Chondrocyte (in vitro differentiated cells): ENCODE data around the gene SARM1. TPM values are rescaled to one million over a fixed set of nuclear protein-coding genes. Genes with fewer than 3 reads are reported as not detected.

Experiments used
- DNase-seq: peaks from one replicate; pipeline ENCODE4 v3.0.0; 2021; ENCODE audit warnings: mixed read lengths, low spot score
- H3K27ac Mint-ChIP-seq: one replicate; pipeline ENCODE4 v1.8.0; 2021; ENCODE audit warnings: mild to moderate bottlenecking, moderate library complexity, mixed read lengths; ENCODE audit not compliant: unreplicated experiment
- H3K27me3 Mint-ChIP-seq: 2 replicates; pipeline ENCODE4 v1.8.0; 2021; ENCODE audit warnings: low read depth, mixed read lengths
- H3K36me3 Mint-ChIP-seq: 2 replicates; pipeline ENCODE4 v1.8.0; 2021; ENCODE audit warnings: low read depth, mixed read lengths
- H3K4me1 Mint-ChIP-seq: 2 replicates; pipeline ENCODE4 v1.8.0; 2021; ENCODE audit warnings: low read depth, mild to moderate bottlenecking, mixed read lengths
- H3K4me3 Mint-ChIP-seq: one replicate; pipeline ENCODE4 v1.8.0; 2021; ENCODE audit warnings: mild to moderate bottlenecking, moderate library complexity, mixed read lengths; ENCODE audit not compliant: unreplicated experiment
- H3K9me3 Mint-ChIP-seq: 2 replicates; pipeline ENCODE4 v1.8.0; 2021; ENCODE audit warnings: low read depth, mixed read lengths
- CTCF ChIP-seq: fragments of 200-600 bp; sonication (generic); IDR thresholded peaks from 2 replicates; pipeline ENCODE4 v1.5.0; 2021; ENCODE audit warnings: antibody characterized with exemption, mild to moderate bottlenecking, moderate library complexity
- total RNA-seq: library from RNA; stranded (reverse); gene quantifications from 3 replicates; pipeline ENCODE4 v1.2.1, GENCODE V29; 2021

Gene SARM1
- total RNA-seq, 1 donor from 2014 or later, result 24.1 TPM

GRCh38 chr17:28395968-28396367, 24.5 kb downstream of the SARM1 start:
- Mint-ChIP-seq H3K36me3 (peaks cover 10% of the 10 kb centered on the region), H3K4me3 (no peak overlapping the region), H3K27me3 (no peaks in the 10 kb centered on the region), H3K27ac (no peak overlapping the region), H3K4me1 (peaks cover 2% of the 10 kb centered on the region), H3K9me3 (no peaks in the 10 kb centered on the region)
- peak; percentile 57 for DNase-seq
- TF ChIP-seq CTCF, result no peak

- H3K9me3 Mint-ChIP-seq, result no peaks in the 10 kb centered on the region
- no peaks in the 10 kb centered on the region for H3K27me3 Mint-ChIP-seq
- peak; percentile 50 for DNase-seq
- H3K4me3 Mint-ChIP-seq, result no peak overlapping the region
- no peak overlapping the region for H3K27ac Mint-ChIP-seq
- peaks cover 5% of the 10 kb centered on the region for H3K36me3 Mint-ChIP-seq
- H3K4me1 Mint-ChIP-seq, result peaks cover 2% of the 10 kb centered on the region
- TF ChIP-seq CTCF, result no peak
Measured at GRCh38 chr17:28396635-28397239, 25.2 kb downstream of the SARM1 start.

- Mint-ChIP-seq H3K27me3 (no peaks in the 10 kb centered on the region), H3K36me3 (peaks cover 5% of the 10 kb centered on the region), H3K9me3 (no peaks in the 10 kb centered on the region), H3K4me1 (peaks cover 2% of the 10 kb centered on the region), H3K27ac (no peak overlapping the region), H3K4me3 (no peak overlapping the region)
- DNase-seq, result no peak
- TF ChIP-seq CTCF, result no peak
Measured at GRCh38 chr17:28397275-28397674, 25.8 kb downstream of the SARM1 start.

- H3K27me3 Mint-ChIP-seq, result no peaks in the 10 kb centered on the region
- H3K27ac Mint-ChIP-seq, result peak overlapping the region; percentile 57
- H3K4me1 Mint-ChIP-seq, result peaks cover 2% of the 10 kb centered on the region
- H3K4me3 Mint-ChIP-seq, result no peak overlapping the region
- H3K9me3 Mint-ChIP-seq, result no peaks in the 10 kb centered on the region
- H3K36me3 Mint-ChIP-seq, result peaks cover 3% of the 10 kb centered on the region
- peak; percentile 59 for DNase-seq
- no peak for TF ChIP-seq CTCF
Measured at GRCh38 chr17:28397687-28398279, 26.3 kb downstream of the SARM1 start.

GRCh38 chr17:28398280-28398981, 26.9 kb downstream of the SARM1 start:
- H3K4me1 Mint-ChIP-seq, result peaks cover 2% of the 10 kb centered on the region
- no peaks in the 10 kb centered on the region for H3K9me3 Mint-ChIP-seq
- peaks cover 3% of the 10 kb centered on the region for H3K36me3 Mint-ChIP-seq
- H3K27ac Mint-ChIP-seq, result peak overlapping the region; percentile 6
- no peak overlapping the region for H3K4me3 Mint-ChIP-seq
- H3K27me3 Mint-ChIP-seq, result no peaks in the 10 kb centered on the region
- TF ChIP-seq CTCF, result no peak
- peak; percentile 54 for DNase-seq
